ENCODE measurements around the gene CUL3. TPM values are rescaled to one million over a fixed set of nuclear protein-coding genes. Genes with fewer than 3 reads are reported as not detected.

Gene CUL3
- total and polyA plus RNA-seq, 10 of the 15 experiments (the other 5 are each of a cell fraction or from before 2014, with no cell fraction given) = 22.0 to 95.4 (median 53.4) TPM

GRCh38 chr2:224492531-224492930 lies 92.6 kb downstream of the CUL3 start:
- WGBS (ENCODE audit: insufficient coverage, insufficient replicate concordance, low lambda C conversion rate, missing lambda C conversion rate) = 100% methylated on average over 2 of the region's 2 CpGs

More at GRCh38 chr2:224492531-224492930, 92.6 kb downstream of the CUL3 start:
- CTCF ChIA-PET = interaction anchor here (1.3 kb wide), 1 partner anchor 158 kb away, joined by 4 read pairs; no protein-coding TSS in a partner anchor
- POLR2A ChIA-PET = interaction anchor here (1.6 kb wide), 1 partner anchor 29 kb away, joined by 4 read pairs; no protein-coding TSS in a partner anchor
- SMC1A ChIA-PET (ENCODE audit: uncharacterized antibody, unreplicated experiment) = interaction anchor here (0.9 to 1.8 kb wide), 9 partner anchors 12 to 158 kb away, joined by 3 to 8 read pairs (median 5); no protein-coding TSS in a partner anchor
- in situ Hi-C loops (cut with MboI) (no loop called here), intact Hi-C loops (cut with micrococcal nuclease; ENCODE audit: unreplicated experiment) (loop anchor here (10.0 kb wide), 1 partner anchor 152 kb away; no protein-coding TSS in a partner anchor)
- Histone ChIP-seq H4K20me1 (ENCODE audit: control insufficient read depth, insufficient read depth) (no peaks in the 10 kb centered on the region), H3K9me3 (replicated peaks; ENCODE audit: control insufficient read depth, insufficient read depth, low read length) (peaks cover 4% of the 10 kb centered on the region; the same call in 1 of the 3 replicates), H3K27me3 (replicated peaks in 1 of 2; ENCODE audit: control insufficient read depth in 2 of 2, insufficient read depth in 2 of 2, low read length in 1 of 2) (no peaks in the 10 kb centered on the region), H3K27ac (ENCODE audit: control insufficient read depth, insufficient read depth) (no peak overlapping the region), H3K4me3 (no peak overlapping the region), H3K4me1 (ENCODE audit: control insufficient read depth, insufficient read depth, low read length) (no peaks in the 10 kb centered on the region), H3K4me2 (ENCODE audit: control insufficient read depth, insufficient read depth) (no peak overlapping the region), H2AFZ (ENCODE audit: control insufficient read depth, low read depth, low read length) (no peak overlapping the region), H3K36me3 (ENCODE audit: control insufficient read depth in 2 of 2, insufficient read depth in 2 of 2, low read length in 1 of 2) (peaks cover 3 to 12% of the 10 kb centered on the region in 2 experiments), H3K9ac (ENCODE audit: control insufficient read depth, insufficient read depth, low read length) (no peak overlapping the region), H3K79me2 (ENCODE audit: control insufficient read depth, insufficient read depth, low read length) (no peaks in the 10 kb centered on the region; the same call in 1 of the 2 replicates)
- RAD21 ChIA-PET (ENCODE audit: unreplicated experiment) = no interaction called here
- no peak for TF ChIP-seq SUZ12 (IDR thresholded peaks at IDR 0.05; ENCODE audit: unreplicated experiment)
- no peak for TF ChIP-seq SMARCA5 (IDR thresholded peaks at IDR 0.05)
- TF ChIP-seq ZNF622 (IDR thresholded peaks at IDR 0.05) = no peak
- TF ChIP-seq NR2C1 (IDR thresholded peaks at IDR 0.05) = no peak
- no peak for TF ChIP-seq FOXM1 (IDR thresholded peaks at IDR 0.05; ENCODE audit: low read depth, low read length)
- TF ChIP-seq BHLHE40 (IDR thresholded peaks at IDR 0.05; ENCODE audit: borderline replicate concordance in 1 of 2, low read depth in 2 of 2, low read length in 1 of 2) = no peak
- no peak for TF ChIP-seq ATF3 (IDR thresholded peaks at IDR 0.05; ENCODE audit: borderline replicate concordance, extremely low read depth, low read depth, low read length)
- no peak for TF ChIP-seq SKIL (IDR thresholded peaks at IDR 0.05; ENCODE audit: low read depth, poor library complexity, severe bottlenecking)
- no peak for TF ChIP-seq ZBTB4 (CRISPR knock-in tag; IDR thresholded peaks at IDR 0.05)
- no peak for TF ChIP-seq EZH2 (IDR thresholded peaks at IDR 0.05; ENCODE audit: borderline replicate concordance, control insufficient read depth, low read depth, low read length)
- no peak for TF ChIP-seq SIN3A (IDR thresholded peaks at IDR 0.05; ENCODE audit: low read depth, low read length)
- TF ChIP-seq POLR2AphosphoS2 (IDR thresholded peaks at IDR 0.05; ENCODE audit: low read depth, low read length) = no peak
- no peak for TF ChIP-seq POU2F2 (IDR thresholded peaks at IDR 0.05; ENCODE audit: borderline replicate concordance, low read depth, low read length)
- no peak for TF ChIP-seq SP1 (IDR thresholded peaks at IDR 0.05; ENCODE audit: low read depth, low read length)
- DNase-seq (ENCODE audit: low read depth, low spot score) (no peak), FAIRE-seq (no peak), ATAC-seq (no peak)
- no TSS peak for BruUV-seq (replicated peaks)

All from GM12878 (cell line).